ENCODE measurements around the gene TF. TPM values are rescaled to one million over a fixed set of nuclear protein-coding genes. Genes with fewer than 3 reads are reported as not detected.

Gene TF
- total and polyA plus RNA-seq, 12 donors = 0.24 to 11.6 (median 3.5) TPM

GRCh38 chr3:133815386-133815785, 69.2 kb downstream of the TF start:
- Histone ChIP-seq H3K4me3 (no peak overlapping the region), H3K4me1 (peaks cover 0 to 8% (median 0%) of the 10 kb centered on the region in 9 donors), H3K27me3 (no peaks in the 10 kb centered on the region), H3K36me3 (peaks cover 0 to 96% (median 37%) of the 10 kb centered on the region in 9 donors), H3K9me3 (no peaks in the 10 kb centered on the region), H3K27ac (no peak overlapping the region)
- intact Hi-C loops (cut with DNase I) = loop anchor here in 7 of 10 donors (5.0 to 10.0 kb wide), 7 partner anchors 87 to 1091 kb away; partner anchors contain the start of genes NPHP3 (in 2 of the 7) and TOPBP1 (in 2 of the 7)
- 69 to 74% methylated on average over 2 of the region's 2 CpGs for WGBS, 2 donors
- DNase-seq = no peak
- ATAC-seq = no peak
- TF ChIP-seq, protein P1, sequence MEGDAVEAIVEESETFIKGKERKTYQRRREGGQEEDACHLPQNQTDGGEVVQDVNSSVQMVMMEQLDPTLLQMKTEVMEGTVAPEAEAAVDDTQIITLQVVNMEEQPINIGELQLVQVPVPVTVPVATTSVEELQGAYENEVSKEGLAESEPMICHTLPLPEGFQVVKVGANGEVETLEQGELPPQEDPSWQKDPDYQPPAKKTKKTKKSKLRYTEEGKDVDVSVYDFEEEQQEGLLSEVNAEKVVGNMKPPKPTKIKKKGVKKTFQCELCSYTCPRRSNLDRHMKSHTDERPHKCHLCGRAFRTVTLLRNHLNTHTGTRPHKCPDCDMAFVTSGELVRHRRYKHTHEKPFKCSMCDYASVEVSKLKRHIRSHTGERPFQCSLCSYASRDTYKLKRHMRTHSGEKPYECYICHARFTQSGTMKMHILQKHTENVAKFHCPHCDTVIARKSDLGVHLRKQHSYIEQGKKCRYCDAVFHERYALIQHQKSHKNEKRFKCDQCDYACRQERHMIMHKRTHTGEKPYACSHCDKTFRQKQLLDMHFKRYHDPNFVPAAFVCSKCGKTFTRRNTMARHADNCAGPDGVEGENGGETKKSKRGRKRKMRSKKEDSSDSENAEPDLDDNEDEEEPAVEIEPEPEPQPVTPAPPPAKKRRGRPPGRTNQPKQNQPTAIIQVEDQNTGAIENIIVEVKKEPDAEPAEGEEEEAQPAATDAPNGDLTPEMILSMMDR (IDR thresholded peaks at IDR 0.05) = no peak

DNA sequence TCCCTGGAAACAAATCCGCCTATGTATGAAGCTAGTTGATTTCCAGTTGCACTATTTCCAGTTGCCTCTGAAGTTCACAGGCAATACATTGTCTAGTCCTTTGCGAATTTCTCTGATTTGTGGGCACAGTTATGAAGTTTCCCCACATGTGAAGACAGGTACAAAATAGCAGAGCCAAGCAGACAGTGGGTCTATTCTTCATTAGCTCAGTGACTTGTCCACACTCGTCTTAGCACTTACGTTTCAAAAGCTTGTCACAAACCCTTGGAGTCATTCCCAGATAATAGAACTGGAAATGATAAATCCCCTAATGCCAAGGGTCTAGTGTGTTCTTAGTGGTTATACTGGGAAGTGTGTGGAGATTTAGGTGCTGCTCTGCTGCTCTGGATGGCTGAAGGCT, 73.9 kb downstream of the TF start:
- Histone ChIP-seq H3K27me3 (no peaks in the 10 kb centered on the region), H3K4me1 (peaks cover 0 to 17% (median 5%) of the 10 kb centered on the region in 9 donors), H3K27ac (no peak overlapping the region), H3K36me3 (peaks cover 0 to 92% (median 35%) of the 10 kb centered on the region in 9 donors), H3K9me3 (no peaks in the 10 kb centered on the region), H3K4me3 (no peak overlapping the region)
- intact Hi-C loops (cut with DNase I) = loop anchor here in 6 of 10 donors (2.0 to 10.0 kb wide), 5 partner anchors 72 to 1093 kb away; partner anchors contain the start of gene RAB6B (in 2 of the 6)
- DNase-seq = no peak
- ATAC-seq = no peak
- TF ChIP-seq, protein P1 (IDR thresholded peaks at IDR 0.05) = no peak
- WGBS, 2 donors = 70 to 79% methylated on average over 4 of the region's 4 CpGs

- H3K27ac ChIP-seq = peak overlapping the region in 1 of 10 donors; percentile 58
- TF ChIP-seq, protein P1 (IDR thresholded peaks at IDR 0.05) = no peak
- no peak overlapping the region for H3K4me3 ChIP-seq
- no peak for DNase-seq
- peaks cover 0 to 17% (median 5%) of the 10 kb centered on the region in 9 donors for H3K4me1 ChIP-seq
- 89 to 91% methylated on average over 3 of the region's 3 CpGs for whole genome bisulfite sequencing, 2 donors
- intact Hi-C loops (cut with DNase I) = loop anchor here in 6 of 10 donors (2.0 to 10.0 kb wide), 5 partner anchors 71 to 1094 kb away; partner anchors contain the start of gene RAB6B (in 2 of the 6)
- H3K9me3 ChIP-seq = no peaks in the 10 kb centered on the region
- H3K27me3 ChIP-seq = no peaks in the 10 kb centered on the region
- peak in 2 of 8 donors; percentile 9 to 15 for ATAC-seq
- peaks cover 0 to 91% (median 35%) of the 10 kb centered on the region in 9 donors for H3K36me3 ChIP-seq
These were observed 74.9 kb downstream of the TF start for GRCh38 chr3:133820889-133821675.

GRCh38 chr3:133821767-133822638, 75.8 kb downstream of the TF start:
- H3K4me1 ChIP-seq = peaks cover 0 to 17% (median 5%) of the 10 kb centered on the region in 9 donors
- no peak overlapping the region for H3K4me3 ChIP-seq
- intact Hi-C loops (cut with DNase I) = loop anchor here in 6 of 10 donors (2.0 to 10.0 kb wide), 5 partner anchors 70 to 1095 kb away; partner anchors contain the start of gene RAB6B (in 2 of the 6)
- no peaks in the 10 kb centered on the region for H3K27me3 ChIP-seq
- DNase-seq (peak in 1 of 2 donors; percentile 87), ATAC-seq (peak in 7 of 8 donors; percentile 35 to 83 (median 65))
- WGBS, 2 donors = 79 to 83% methylated on average over 8 of the region's 8 CpGs
- TF ChIP-seq, protein P1 (IDR thresholded peaks at IDR 0.05) = peak in 5 of 9 donors; percentile 28 to 62 (median 43)
- peaks cover 0 to 91% (median 26%) of the 10 kb centered on the region in 9 donors for H3K36me3 ChIP-seq
- no peaks in the 10 kb centered on the region for H3K9me3 ChIP-seq
- peak overlapping the region in 1 of 10 donors; percentile 58 for H3K27ac ChIP-seq

All from heart right ventricle (tissue), 16 donors.